Loucy (cell line): ENCODE results near the gene MAD1L1.

Experiments used
- CTCF ChIP-seq: fragments of 200-600 bp; sonication (generic); conservative IDR thresholded peaks from 2 replicates; pipeline ENCODE4 v1.5.1; 2014; ENCODE audit warnings: mild to moderate bottlenecking, antibody characterized with exemption, low read length
- EZH2phosphoT487 ChIP-seq: fragments of 200-600 bp; IDR thresholded peaks from 2 replicates; pipeline ENCODE4 v1.6.1; 2018; ENCODE audit warnings: antibody characterized with exemption, mild to moderate bottlenecking, moderate library complexity, borderline replicate concordance

- TF ChIP-seq CTCF = no peak
- TF ChIP-seq EZH2phosphoT487 = no peak
Measured at GRCh38 chr7:1842321-1843221, 390.2 kb downstream of the MAD1L1 start.
